SK-N-SH (cell line): ENCODE results near the gene SPC25. TPM values are rescaled to one million over a fixed set of nuclear protein-coding genes. Genes with fewer than 3 reads are reported as not detected.

Source experiments
- CTCF ChIA-PET: fragments of 300-600, 350-600 bp; formaldehyde crosslinking; extraction: SDS; loops from one replicate; lab custom pipeline; 2021; lab: Yijun Ruan, JAX
- POLR2A ChIA-PET: fragments of 350-600 bp; sonication (Branson Sonifier 250); formaldehyde crosslinking; extraction: SDS; loops from one replicate; lab custom pipeline; 2020; ENCODE audit warnings: antibody characterized with exemption, inconsistent platforms; lab: Yijun Ruan, JAX
- DNase-seq: peaks from one replicate; pipeline ENCODE4 v3.0.0; 2012
- H2AFZ ChIP-seq: fragments of 200-600 bp; sonication (generic); 2 replicates; pipeline ENCODE4 v1.8.1; 2016; ENCODE audit warnings: antibody characterized with exemption, mild to moderate bottlenecking, low read depth
- H3F3A ChIP-seq: fragments of 200-600 bp; sonication (generic); replicated peaks from 2 replicates; pipeline ENCODE3; 2016; ENCODE audit warnings: antibody characterized with exemption, mild to moderate bottlenecking; ENCODE audit not compliant: insufficient read depth
- H3K27ac ChIP-seq, 2 experiments: fragments of 200-500 bp in 1 of 2; fragments of 200-600 bp in 1 of 2; sonication (Bioruptor generic) in 1 of 2; sonication (generic), shearing (Covaris generic) in 1 of 2; 2 replicates each; pipeline versions ENCODE4 v1.5.1 to v1.6.1; 2014 to 2016; ENCODE audit warnings: low read depth in 2 of 2, inconsistent platforms in 1 of 2, low read length in 1 of 2, mild to moderate bottlenecking in 1 of 2, mixed read lengths in 1 of 2
- H3K27me3 ChIP-seq: fragments of 200-600 bp; sonication (generic), shearing (Covaris generic); 2 replicates; pipeline ENCODE4 v1.6.1; 2016; ENCODE audit warnings: mixed run types; ENCODE audit not compliant: insufficient read depth
- H3K36me3 ChIP-seq, 2 experiments: fragments of 200-500 bp in 1 of 2; fragments of 200-600 bp in 1 of 2; sonication (Bioruptor generic) in 1 of 2; sonication (generic) in 1 of 2; replicated peaks in 1 of 2; 2 replicates each; pipeline versions ENCODE3 to v1.5.1; 2014 to 2016; ENCODE audit warnings: low read length in 1 of 2, mild to moderate bottlenecking in 1 of 2; ENCODE audit not compliant: insufficient read depth in 2 of 2, control insufficient read depth in 1 of 2
- H3K4me1 ChIP-seq, 2 experiments: fragments of 200-500 bp in 1 of 2; fragments of 200-600 bp in 1 of 2; sonication (Bioruptor generic) in 1 of 2; sonication (generic), shearing (Covaris generic) in 1 of 2; 2 replicates each; pipeline versions ENCODE4 v1.5.1 to v1.6.1; 2014 to 2016; ENCODE audit warnings: low read depth in 1 of 2, low read length in 1 of 2, mixed run types in 1 of 2; ENCODE audit not compliant: insufficient read depth in 2 of 2, control insufficient read depth in 1 of 2
- H3K4me2 ChIP-seq: fragments of 200-600 bp; sonication (generic), shearing (Covaris generic); 2 replicates; pipeline ENCODE4 v1.6.1; 2017; ENCODE audit warnings: mixed run types
- H3K4me3 ChIP-seq, 2 experiments: fragments of 200-500 bp in 1 of 2; fragments of 200-600 bp in 1 of 2; sonication (Bioruptor generic) in 1 of 2; sonication (generic), shearing (Covaris generic) in 1 of 2; 2 replicates each; pipeline versions ENCODE4 v1.5.1 to v1.8.1; 2014 to 2016; ENCODE audit warnings: low read depth in 2 of 2, inconsistent platforms in 1 of 2, low read length in 1 of 2, mild to moderate bottlenecking in 1 of 2, mixed read lengths in 1 of 2, moderate library complexity in 1 of 2
- H3K79me2 ChIP-seq: fragments of 200-600 bp; sonication (generic); 2 replicates; pipeline ENCODE4 v1.8.1; 2017; ENCODE audit warnings: mild to moderate bottlenecking; ENCODE audit not compliant: insufficient read depth
- H3K9ac ChIP-seq: fragments of 200-600 bp; sonication (generic); 2 replicates; pipeline ENCODE4 v1.6.1; 2017; ENCODE audit warnings: mixed run types
- H3K9me2 ChIP-seq: fragments of 200-600 bp; sonication (generic); 2 replicates; pipeline ENCODE4 v1.6.1; 2017; ENCODE audit warnings: mixed run types
- H3K9me3 ChIP-seq: fragments of 200-600 bp; sonication (generic); 2 replicates; pipeline ENCODE4 v1.6.1; 2017; ENCODE audit warnings: mixed run types, mild to moderate bottlenecking, moderate library complexity
- H4K20me1 ChIP-seq: fragments of 200-600 bp; sonication (generic); 2 replicates; pipeline ENCODE4 v1.6.1; 2017; ENCODE audit warnings: mild to moderate bottlenecking, mixed run types; ENCODE audit not compliant: insufficient read depth
- CHD2 ChIP-seq: fragments of 150-350 bp; IDR thresholded peaks from 2 replicates; pipeline ENCODE4 v1.6.1; 2018; ENCODE audit warnings: low read length; ENCODE audit not compliant: partially characterized antibody
- EZH2phosphoT487 ChIP-seq: fragments of 200-600 bp; sonication (generic); IDR thresholded peaks from 2 replicates; pipeline ENCODE4 v1.6.1; 2017; ENCODE audit warnings: low read depth, mixed run types, mild to moderate bottlenecking, antibody characterized with exemption, moderate library complexity, borderline replicate concordance
- FOXJ3 ChIP-seq: sonication (generic); formaldehyde crosslinking; IDR thresholded peaks from 2 replicates; pipeline ENCODE4 v1.5.1; 2020; ENCODE audit warnings: mild to moderate bottlenecking, missing genetic modification reagents
- FOXM1 ChIP-seq: IDR thresholded peaks from 2 replicates; pipeline ENCODE4 v1.4.0; 2012; ENCODE audit warnings: low read depth, mild to moderate bottlenecking
- GATA2 ChIP-seq: sonication (generic); formaldehyde crosslinking; IDR thresholded peaks from 2 replicates; pipeline ENCODE4 v1.5.0; 2020; ENCODE audit warnings: mild to moderate bottlenecking, missing genetic modification reagents
- JUND ChIP-seq: IDR thresholded peaks from 2 replicates; pipeline ENCODE4 v1.4.0; 2012
- MXI1 ChIP-seq: IDR thresholded peaks from 2 replicates; pipeline ENCODE4 v1.6.1; 2012; ENCODE audit warnings: mild to moderate bottlenecking, low read depth, low read length, improper control_type of control experiment
- RAD21 ChIP-seq: IDR thresholded peaks from 2 replicates; pipeline ENCODE4 v1.6.1; 2012; ENCODE audit warnings: mild to moderate bottlenecking, low read length
- RXRA ChIP-seq: IDR thresholded peaks from 2 replicates; pipeline ENCODE4 v1.4.0; 2012; ENCODE audit warnings: low read depth, mild to moderate bottlenecking, borderline replicate concordance
- TAF1 ChIP-seq: IDR thresholded peaks from 2 replicates; pipeline ENCODE4 v1.6.1; 2012; ENCODE audit warnings: low read depth, mild to moderate bottlenecking, low read length, moderate library complexity, borderline replicate concordance
- YY1 ChIP-seq: IDR thresholded peaks from 2 replicates; pipeline ENCODE4 v1.4.0; 2012; ENCODE audit warnings: low read depth, mild to moderate bottlenecking
- ZBTB33 ChIP-seq: IDR thresholded peaks from 2 replicates; pipeline ENCODE4 v1.4.0; 2012; ENCODE audit warnings: low read depth, borderline replicate concordance
- WGBS: methylation state at CpG from one replicate; pipeline ENCODE4 v1.1.6; 2017; ENCODE audit warnings: low lambda C conversion rate; 5-methylcytosine and 5-hydroxymethylcytosine counted together
- polyA plus RNA-seq, 3 experiments: library from polyadenylated mRNA; depleted of rRNA; stranded (reverse); fragments of >200 nt; gene quantifications; 2 replicates each; pipeline ENCODE4 v1.2.3, GENCODE V29; 2012
- TF ChIP-seq, protein P1 (sequence below): fragments of 200-600 bp; sonication (generic); IDR thresholded peaks from 2 replicates; pipeline ENCODE4 v1.6.1; 2017; ENCODE audit warnings: antibody characterized with exemption, mild to moderate bottlenecking, moderate library complexity
- TF ChIP-seq, protein P2 (sequence below): fragments of 150-350 bp; IDR thresholded peaks from 2 replicates; pipeline ENCODE4 v1.6.1; 2017; ENCODE audit warnings: antibody characterized with exemption, low read length, low read depth, borderline replicate concordance
- TF ChIP-seq, protein P3 (sequence below): IDR thresholded peaks from 2 replicates; pipeline ENCODE4 v1.6.1; 2012; ENCODE audit warnings: mild to moderate bottlenecking, low read depth, low read length, moderate library complexity

The SPC25 gene
- polyA plus RNA-seq, 1 of the 3 experiments (the other 2 are of a cell fraction), result 4.8 TPM

- TF ChIP-seq ZBTB33 (no peak), EZH2phosphoT487 (no peak), RXRA (no peak), TAF1 (no peak), GATA2 (CRISPR knock-in tag) (no peak), RAD21 (no peak)
These were observed 23.3 kb upstream of the SPC25 start (continued) for GRCh38 chr2:168913495-168913894.

GRCh38 chr2:168912901-168913369 lies 22.7 kb upstream of the SPC25 start:
- CTCF ChIA-PET, result interaction anchor here (1.1 to 1.6 kb wide), 4 partner anchors 9 to 566 kb away, joined by 3 to 10 read pairs (median 4); no protein-coding TSS in a partner anchor
- no peaks in the 10 kb centered on the region for H4K20me1 ChIP-seq
- H3K4me1 ChIP-seq, result peaks cover 0 to 4% of the 10 kb centered on the region in 2 experiments; a peak in 2 of 4 replicates
- peak overlapping the region; percentile 89 for H2AFZ ChIP-seq
- H3K79me2 ChIP-seq, result no peaks in the 10 kb centered on the region
- 13% methylated on average over 21 of the region's 21 CpGs for WGBS
- H3K27me3 ChIP-seq, result peaks cover 6% of the 10 kb centered on the region
- H3F3A ChIP-seq, result no peaks in the 10 kb centered on the region
- peak; percentile 17 for TF ChIP-seq CHD2
- TF ChIP-seq, protein P1, sequence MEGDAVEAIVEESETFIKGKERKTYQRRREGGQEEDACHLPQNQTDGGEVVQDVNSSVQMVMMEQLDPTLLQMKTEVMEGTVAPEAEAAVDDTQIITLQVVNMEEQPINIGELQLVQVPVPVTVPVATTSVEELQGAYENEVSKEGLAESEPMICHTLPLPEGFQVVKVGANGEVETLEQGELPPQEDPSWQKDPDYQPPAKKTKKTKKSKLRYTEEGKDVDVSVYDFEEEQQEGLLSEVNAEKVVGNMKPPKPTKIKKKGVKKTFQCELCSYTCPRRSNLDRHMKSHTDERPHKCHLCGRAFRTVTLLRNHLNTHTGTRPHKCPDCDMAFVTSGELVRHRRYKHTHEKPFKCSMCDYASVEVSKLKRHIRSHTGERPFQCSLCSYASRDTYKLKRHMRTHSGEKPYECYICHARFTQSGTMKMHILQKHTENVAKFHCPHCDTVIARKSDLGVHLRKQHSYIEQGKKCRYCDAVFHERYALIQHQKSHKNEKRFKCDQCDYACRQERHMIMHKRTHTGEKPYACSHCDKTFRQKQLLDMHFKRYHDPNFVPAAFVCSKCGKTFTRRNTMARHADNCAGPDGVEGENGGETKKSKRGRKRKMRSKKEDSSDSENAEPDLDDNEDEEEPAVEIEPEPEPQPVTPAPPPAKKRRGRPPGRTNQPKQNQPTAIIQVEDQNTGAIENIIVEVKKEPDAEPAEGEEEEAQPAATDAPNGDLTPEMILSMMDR, result no peak
- TF ChIP-seq, all 33 proteins: peak for 1
- H3K4me2 ChIP-seq, result peak overlapping the region; percentile 93
- DNase-seq, result peak; percentile 79
- H3K9me2 ChIP-seq, result no peaks in the 10 kb centered on the region
- no peak overlapping the region for H3K9ac ChIP-seq
- no peaks in the 10 kb centered on the region for H3K36me3 ChIP-seq
- H3K27ac ChIP-seq, result peak overlapping the region in 1 of 2 experiments; percentile 58; a peak in 1 of 4 replicates
- H3K9me3 ChIP-seq, result no peaks in the 10 kb centered on the region
- POLR2A ChIA-PET, result interaction anchor here (0.7 kb wide), 1 partner anchor 513 kb away, joined by 3 read pairs; no protein-coding TSS in a partner anchor
- H3K4me3 ChIP-seq, result peak overlapping the region; percentile 41 to 69

DNA sequence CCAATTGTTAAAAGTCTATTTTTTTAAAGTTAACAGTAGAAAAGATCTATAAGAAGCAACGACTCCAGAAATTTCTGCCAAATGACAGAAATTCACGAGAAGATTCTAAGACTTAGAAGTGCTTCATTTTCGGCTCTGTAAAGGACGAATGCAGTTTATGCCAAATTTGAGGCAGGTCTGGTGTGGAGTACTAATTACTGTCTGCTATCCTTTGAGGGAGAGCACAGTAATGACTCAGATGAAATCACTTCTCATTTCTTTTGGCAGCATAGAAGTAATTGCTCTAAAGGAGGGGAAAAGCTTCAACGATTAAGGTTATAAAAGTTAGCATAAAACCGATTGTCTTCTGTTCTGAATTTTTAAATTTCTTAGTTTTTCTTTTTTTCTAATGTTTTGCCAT lies 22.2 kb upstream of the SPC25 start:
- no peaks in the 10 kb centered on the region for H3F3A ChIP-seq
- H3K79me2 ChIP-seq, result no peaks in the 10 kb centered on the region
- peak; percentile 30 for DNase-seq
- WGBS, result 68% methylated on average over 6 of the region's 6 CpGs
- H2AFZ ChIP-seq, result peak overlapping the region; percentile 89; the same call in 1 of the 2 replicates
- peak overlapping the region; percentile 93 for H3K4me2 ChIP-seq
- H3K9me2 ChIP-seq, result no peaks in the 10 kb centered on the region
- no peaks in the 10 kb centered on the region for H3K36me3 ChIP-seq
- ChIA-PET POLR2A (interaction anchor here (0.7 kb wide), 1 partner anchor 513 kb away, joined by 3 read pairs; no protein-coding TSS in a partner anchor), CTCF (interaction anchor here (1.4 to 1.6 kb wide), 3 partner anchors 9 to 566 kb away, joined by 4 to 10 read pairs (median 5); no protein-coding TSS in a partner anchor)
- peaks cover 0 to 4% of the 10 kb centered on the region in 2 experiments; a peak in 2 of 4 replicates for H3K4me1 ChIP-seq
- H3K9ac ChIP-seq, result no peak overlapping the region
- no peaks in the 10 kb centered on the region for H4K20me1 ChIP-seq
- peaks cover 6% of the 10 kb centered on the region for H3K27me3 ChIP-seq
- no peaks in the 10 kb centered on the region for H3K9me3 ChIP-seq
- peak overlapping the region; percentile 41 to 69 for H3K4me3 ChIP-seq
- H3K27ac ChIP-seq, result no peak overlapping the region; a peak in 1 of 4 replicates
- TF ChIP-seq YY1 (no peak), JUND (no peak), MXI1 (no peak), CHD2 (no peak), TAF1 (no peak), FOXM1 (no peak), FOXJ3 (CRISPR knock-in tag) (no peak)
- TF ChIP-seq, protein P2, sequence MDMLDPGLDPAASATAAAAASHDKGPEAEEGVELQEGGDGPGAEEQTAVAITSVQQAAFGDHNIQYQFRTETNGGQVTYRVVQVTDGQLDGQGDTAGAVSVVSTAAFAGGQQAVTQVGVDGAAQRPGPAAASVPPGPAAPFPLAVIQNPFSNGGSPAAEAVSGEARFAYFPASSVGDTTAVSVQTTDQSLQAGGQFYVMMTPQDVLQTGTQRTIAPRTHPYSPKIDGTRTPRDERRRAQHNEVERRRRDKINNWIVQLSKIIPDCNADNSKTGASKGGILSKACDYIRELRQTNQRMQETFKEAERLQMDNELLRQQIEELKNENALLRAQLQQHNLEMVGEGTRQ, result no peak
- TF ChIP-seq, protein P3, sequence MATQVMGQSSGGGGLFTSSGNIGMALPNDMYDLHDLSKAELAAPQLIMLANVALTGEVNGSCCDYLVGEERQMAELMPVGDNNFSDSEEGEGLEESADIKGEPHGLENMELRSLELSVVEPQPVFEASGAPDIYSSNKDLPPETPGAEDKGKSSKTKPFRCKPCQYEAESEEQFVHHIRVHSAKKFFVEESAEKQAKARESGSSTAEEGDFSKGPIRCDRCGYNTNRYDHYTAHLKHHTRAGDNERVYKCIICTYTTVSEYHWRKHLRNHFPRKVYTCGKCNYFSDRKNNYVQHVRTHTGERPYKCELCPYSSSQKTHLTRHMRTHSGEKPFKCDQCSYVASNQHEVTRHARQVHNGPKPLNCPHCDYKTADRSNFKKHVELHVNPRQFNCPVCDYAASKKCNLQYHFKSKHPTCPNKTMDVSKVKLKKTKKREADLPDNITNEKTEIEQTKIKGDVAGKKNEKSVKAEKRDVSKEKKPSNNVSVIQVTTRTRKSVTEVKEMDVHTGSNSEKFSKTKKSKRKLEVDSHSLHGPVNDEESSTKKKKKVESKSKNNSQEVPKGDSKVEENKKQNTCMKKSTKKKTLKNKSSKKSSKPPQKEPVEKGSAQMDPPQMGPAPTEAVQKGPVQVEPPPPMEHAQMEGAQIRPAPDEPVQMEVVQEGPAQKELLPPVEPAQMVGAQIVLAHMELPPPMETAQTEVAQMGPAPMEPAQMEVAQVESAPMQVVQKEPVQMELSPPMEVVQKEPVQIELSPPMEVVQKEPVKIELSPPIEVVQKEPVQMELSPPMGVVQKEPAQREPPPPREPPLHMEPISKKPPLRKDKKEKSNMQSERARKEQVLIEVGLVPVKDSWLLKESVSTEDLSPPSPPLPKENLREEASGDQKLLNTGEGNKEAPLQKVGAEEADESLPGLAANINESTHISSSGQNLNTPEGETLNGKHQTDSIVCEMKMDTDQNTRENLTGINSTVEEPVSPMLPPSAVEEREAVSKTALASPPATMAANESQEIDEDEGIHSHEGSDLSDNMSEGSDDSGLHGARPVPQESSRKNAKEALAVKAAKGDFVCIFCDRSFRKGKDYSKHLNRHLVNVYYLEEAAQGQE, result no peak
